ENCODE measurements around the gene DPF3. TPM values are rescaled to one million over a fixed set of nuclear protein-coding genes. Genes with fewer than 3 reads are reported as not detected.

The DPF3 gene
- total RNA-seq, 1 donor from 2014 or later = 0.90 TPM

- intact Hi-C loops (cut with DNase I) = no loop called here
- TF ChIP-seq CTCF (IDR thresholded peaks at IDR 0.05) = no peak
- no peak overlapping the region for H3K27ac ChIP-seq
- no peaks in the 10 kb centered on the region for H3K4me1 ChIP-seq
- ATAC-seq (no peak), DNase-seq (no peak)
- H3K36me3 ChIP-seq = no peaks in the 10 kb centered on the region
- no peaks in the 10 kb centered on the region for H3K27me3 ChIP-seq
- H3K4me3 ChIP-seq = no peak overlapping the region
- H3K9me3 ChIP-seq = no peaks in the 10 kb centered on the region
Observed at GRCh38 chr14:72780751-72781150, 113.2 kb downstream of the DPF3 start.

GRCh38 chr14:72779679-72780078, 114.2 kb downstream of the DPF3 start:
- Histone ChIP-seq H3K27me3 (no peaks in the 10 kb centered on the region), H3K36me3 (no peaks in the 10 kb centered on the region), H3K27ac (no peak overlapping the region), H3K4me1 (no peaks in the 10 kb centered on the region), H3K4me3 (no peak overlapping the region), H3K9me3 (no peaks in the 10 kb centered on the region)
- TF ChIP-seq CTCF (IDR thresholded peaks at IDR 0.05) = no peak
- no peak for DNase-seq
- intact Hi-C loops (cut with DNase I) = no loop called here
- ATAC-seq = no peak

GRCh38 chr14:72777636-72778035, 116.3 kb downstream of the DPF3 start:
- ATAC-seq = no peak
- no peaks in the 10 kb centered on the region for H3K36me3 ChIP-seq
- no peak for DNase-seq

GRCh38 chr14:72776701-72777261, 117.1 kb downstream of the DPF3 start:
- no peak for TF ChIP-seq CTCF (IDR thresholded peaks at IDR 0.05)
- no peak overlapping the region for H3K4me3 ChIP-seq

More at GRCh38 chr14:72777636-72778035, 116.3 kb downstream of the DPF3 start:
- Histone ChIP-seq H3K4me1 (no peaks in the 10 kb centered on the region), H3K27me3 (no peaks in the 10 kb centered on the region), H3K27ac (no peak overlapping the region), H3K4me3 (no peak overlapping the region), H3K9me3 (no peaks in the 10 kb centered on the region)
- TF ChIP-seq CTCF (IDR thresholded peaks at IDR 0.05) = no peak
- intact Hi-C loops (cut with DNase I) = no loop called here

GRCh38 chr14:72775923-72776554, 117.9 kb downstream of the DPF3 start:
- H3K4me1 ChIP-seq = no peaks in the 10 kb centered on the region
- intact Hi-C loops (cut with DNase I) = no loop called here
- ATAC-seq = no peak
- no peak overlapping the region for H3K27ac ChIP-seq
- DNase-seq = no peak
- no peaks in the 10 kb centered on the region for H3K27me3 ChIP-seq
- H3K36me3 ChIP-seq = no peaks in the 10 kb centered on the region
- no peaks in the 10 kb centered on the region for H3K9me3 ChIP-seq
- H3K4me3 ChIP-seq = no peak overlapping the region
- no peak for TF ChIP-seq CTCF (IDR thresholded peaks at IDR 0.05)

More at GRCh38 chr14:72776701-72777261, 117.1 kb downstream of the DPF3 start:
- Histone ChIP-seq H3K27ac (no peak overlapping the region), H3K27me3 (no peaks in the 10 kb centered on the region), H3K36me3 (no peaks in the 10 kb centered on the region), H3K9me3 (no peaks in the 10 kb centered on the region), H3K4me1 (no peaks in the 10 kb centered on the region)
- no peak for DNase-seq
- intact Hi-C loops (cut with DNase I) = no loop called here
- no peak for ATAC-seq

Data from upper lobe of right lung (tissue), 1 donor.